CD4-positive, alpha-beta T cell treated with Interleukin-10 for 1 hour (primary cell): ENCODE measurements around the gene RGS6.
A peak's percentile ranks its signal among the peaks of the same experiment; 100 is the strongest.

ENCODE experiments used
- DNase-seq: peaks from one replicate; pipeline ENCODE4 v3.0.0-alpha.2; 2020

The RGS6 gene

DNA sequence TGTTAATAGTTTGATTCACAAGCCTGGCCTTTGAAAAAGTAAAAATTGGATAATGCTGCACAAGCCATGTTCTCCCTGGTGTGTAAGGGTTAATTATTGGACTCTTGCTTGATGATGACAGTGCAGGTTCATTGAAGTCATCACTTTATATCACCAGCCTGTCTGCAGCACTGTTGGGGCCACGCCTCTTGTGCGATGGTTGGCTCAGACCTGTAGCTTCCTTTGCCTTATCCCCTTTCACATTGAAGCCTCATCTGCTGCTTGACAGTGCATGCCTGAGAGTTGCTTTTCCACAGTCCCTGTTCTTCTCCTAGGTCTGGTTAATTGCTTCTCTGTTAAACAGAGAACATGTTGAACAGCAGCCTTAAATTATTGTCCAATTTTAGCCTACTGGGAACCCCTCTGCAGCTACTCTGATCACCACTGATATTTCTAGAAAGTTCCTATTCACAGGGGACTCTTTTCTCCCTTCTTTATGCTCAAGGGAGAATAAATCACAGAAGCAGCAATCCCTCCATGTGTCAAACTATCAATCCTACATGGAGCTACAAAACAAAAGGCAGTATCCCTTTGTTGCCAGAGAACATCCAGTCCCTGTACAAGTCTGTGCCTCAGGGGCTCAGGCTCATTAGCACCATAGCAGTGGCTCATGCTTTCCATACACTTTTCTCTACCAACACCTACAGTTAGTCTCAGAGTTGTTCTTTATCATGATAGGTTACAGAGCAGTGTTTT, 322.1 kb downstream of the RGS6 start:
- no peak for DNase-seq

DNA sequence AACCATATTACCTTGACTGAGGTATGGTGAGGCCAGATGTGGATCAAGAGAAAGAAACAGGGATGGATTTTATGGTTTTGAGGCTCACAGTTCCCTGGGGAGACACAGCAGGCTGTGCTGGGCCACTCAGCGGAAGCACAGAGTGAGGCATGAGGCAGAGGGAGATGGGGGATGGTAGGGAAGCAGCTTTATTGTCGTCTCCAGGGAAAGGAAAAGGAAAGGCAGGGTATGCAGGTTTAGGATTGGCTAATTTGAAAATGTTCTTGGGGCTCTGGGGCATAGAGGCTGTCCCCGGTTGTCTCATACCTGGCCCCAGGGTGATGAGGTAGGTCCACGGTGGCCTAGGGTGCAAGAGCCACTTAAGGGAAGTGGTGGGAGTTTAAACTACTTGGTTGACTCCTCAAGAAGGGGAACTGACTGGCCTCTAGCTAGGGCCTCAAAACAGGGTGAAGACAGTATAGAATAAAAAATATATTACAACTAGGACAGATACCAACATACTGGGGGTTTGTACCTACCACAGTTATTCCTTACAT, 322.8 kb downstream of the RGS6 start:
- no peak for DNase-seq

GRCh38 chr14:72256055-72256454, 323.8 kb downstream of the RGS6 start:
- no peak for DNase-seq

DNA sequence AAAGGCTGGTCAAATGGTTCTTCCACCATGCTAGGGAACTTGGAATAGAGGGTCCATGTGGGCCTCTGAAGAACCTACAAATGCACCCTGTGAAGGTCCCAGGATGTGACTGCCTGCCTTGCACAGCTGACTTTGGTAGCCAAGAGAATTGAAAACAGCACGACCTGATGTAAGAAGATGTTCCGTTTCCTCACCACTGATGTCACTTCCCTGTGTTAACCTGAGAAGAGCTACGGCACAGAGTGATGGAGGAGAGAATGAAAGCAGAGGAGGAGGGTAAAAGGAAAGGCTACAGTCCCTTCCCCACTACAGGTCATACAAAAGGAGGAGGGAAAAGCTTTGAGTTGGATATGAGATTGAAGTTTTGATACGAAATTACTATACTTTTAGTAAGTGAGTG, 328.8 kb downstream of the RGS6 start:
- DNase-seq, result no peak

- DNase-seq, result no peak
Observed at GRCh38 chr14:72262771-72263170, 330.5 kb downstream of the RGS6 start.

DNA sequence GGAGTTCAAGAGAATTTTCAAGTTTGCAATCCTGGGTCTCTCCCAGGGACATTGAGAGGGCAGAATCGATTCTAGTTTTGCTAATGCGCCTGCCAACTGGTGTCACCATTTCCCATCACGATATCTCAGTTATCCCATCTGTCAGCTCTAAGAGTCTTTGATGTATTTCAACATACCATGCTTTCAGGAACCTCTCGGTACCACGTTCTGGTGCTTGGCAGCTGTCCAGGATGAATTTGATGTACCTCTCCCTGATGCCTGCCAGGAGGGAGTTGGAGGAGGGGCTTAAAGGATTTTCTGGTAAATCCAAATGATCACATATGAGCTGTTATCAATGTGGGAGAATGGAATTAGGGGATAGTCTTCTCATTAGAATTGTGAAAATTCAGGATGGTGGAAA, 332.5 kb downstream of the RGS6 start:
- no peak for DNase-seq

DNA sequence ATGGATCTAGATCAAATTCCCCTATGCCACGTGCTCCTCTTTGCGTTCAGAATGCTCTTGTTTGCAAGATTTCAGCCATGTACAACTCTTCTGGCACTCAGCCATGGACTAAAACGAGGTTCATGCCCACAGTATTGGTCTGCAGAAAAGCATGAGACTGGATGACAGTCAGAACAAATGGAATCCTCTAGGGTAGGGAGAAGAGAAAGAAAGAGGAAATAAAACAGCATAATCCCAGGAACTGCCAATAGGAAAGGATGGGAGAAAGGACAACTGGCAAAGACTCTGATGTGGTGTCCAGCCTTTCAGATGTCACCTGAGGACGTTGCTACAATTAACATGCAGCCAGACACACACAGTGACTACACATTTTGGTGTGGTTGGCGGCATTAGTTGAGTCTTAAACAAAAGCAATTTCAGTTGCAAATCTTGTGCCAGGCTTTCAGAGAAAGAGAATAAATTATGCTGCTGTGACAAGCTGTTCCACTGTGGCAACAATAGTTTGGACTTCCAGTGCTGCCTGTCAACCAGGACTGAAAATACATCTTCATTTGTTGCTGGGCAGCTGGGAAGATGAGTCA, 338.0 kb downstream of the RGS6 start:
- DNase-seq, result no peak

GRCh38 chr14:72270749-72271148, 338.5 kb downstream of the RGS6 start:
- no peak for DNase-seq

DNA sequence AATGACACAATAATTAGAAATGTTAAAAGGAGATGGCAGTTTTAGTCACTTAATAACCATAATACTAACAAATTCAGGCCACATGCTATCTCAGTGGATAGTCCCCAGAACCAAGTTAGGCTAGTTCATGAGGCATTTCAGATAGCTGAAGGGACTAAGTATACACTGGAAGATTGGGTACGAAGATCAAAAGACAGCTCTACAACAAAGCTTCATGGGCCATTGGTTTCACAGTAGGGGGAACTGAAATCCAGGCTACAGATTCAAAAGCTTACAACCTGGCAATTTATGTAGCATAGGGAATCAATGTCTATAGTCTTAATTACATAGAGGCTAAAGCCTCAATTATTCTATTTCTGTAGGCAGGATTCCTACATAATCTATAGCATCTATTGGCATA, 343.0 kb downstream of the RGS6 start:
- no peak for DNase-seq

DNA sequence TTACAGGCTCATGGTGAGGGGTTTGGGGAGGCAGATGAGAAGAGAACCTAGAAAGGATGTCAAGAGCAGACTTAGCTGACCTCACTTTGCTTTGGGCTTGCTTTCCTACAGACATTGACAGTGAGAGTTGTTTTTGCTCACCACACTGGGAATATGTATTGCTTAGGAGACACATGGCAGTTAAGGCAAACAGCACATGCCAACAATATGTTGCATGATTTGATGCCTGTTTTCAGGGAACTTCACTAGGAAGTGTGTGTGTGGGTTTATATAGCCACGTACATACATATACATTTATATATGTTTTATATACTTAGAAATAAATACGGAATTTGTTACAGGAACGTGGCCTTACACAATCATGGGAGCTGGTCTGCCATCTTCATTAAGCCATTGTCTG, 346.1 kb downstream of the RGS6 start:
- DNase-seq, result no peak

GRCh38 chr14:72284176-72284575, 351.9 kb downstream of the RGS6 start:
- DNase-seq, result no peak

GRCh38 chr14:72290241-72290640, 358.0 kb downstream of the RGS6 start:
- DNase-seq, result no peak

- peak; percentile 9 for DNase-seq
Observed at GRCh38 chr14:72291908-72292688, 359.9 kb downstream of the RGS6 start.

DNA sequence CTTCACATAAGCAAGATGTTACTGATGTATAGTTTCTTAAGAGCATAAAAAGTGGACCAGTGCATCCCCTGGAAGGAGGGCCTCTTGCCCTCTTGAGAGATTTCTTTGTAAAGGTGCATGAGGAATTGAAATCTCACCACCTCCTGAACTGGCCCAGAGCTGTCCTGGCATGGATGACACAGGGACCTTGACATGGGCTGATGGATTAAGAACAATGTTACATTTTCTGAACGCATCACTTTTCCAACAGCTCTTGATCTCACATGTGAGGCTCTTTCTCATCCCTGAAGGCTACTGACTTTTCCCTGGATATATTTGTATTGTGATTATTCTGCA, 360.4 kb downstream of the RGS6 start:
- DNase-seq, result no peak

GRCh38 chr14:72301352-72301751, 369.1 kb downstream of the RGS6 start:
- DNase-seq, result no peak

DNA sequence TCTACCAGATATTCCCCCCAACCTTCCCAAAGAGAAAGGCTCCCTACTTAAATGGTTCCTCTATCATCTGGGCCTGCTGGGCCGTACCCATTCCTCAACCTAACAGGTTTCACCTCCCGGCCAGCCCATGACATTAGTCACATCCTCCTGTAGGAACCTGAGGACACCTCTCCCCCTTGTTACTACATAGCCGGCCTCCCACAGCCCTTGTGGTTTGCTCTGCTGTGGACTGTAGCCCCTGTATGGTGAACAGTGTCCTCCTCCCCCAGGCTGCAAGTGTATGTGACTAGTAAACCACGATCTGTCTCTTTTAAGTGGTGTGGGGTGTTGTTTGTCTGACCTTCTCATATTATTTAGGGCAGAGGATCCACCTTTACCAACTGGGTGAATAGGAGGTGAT, 371.7 kb downstream of the RGS6 start:
- no peak for DNase-seq

DNA sequence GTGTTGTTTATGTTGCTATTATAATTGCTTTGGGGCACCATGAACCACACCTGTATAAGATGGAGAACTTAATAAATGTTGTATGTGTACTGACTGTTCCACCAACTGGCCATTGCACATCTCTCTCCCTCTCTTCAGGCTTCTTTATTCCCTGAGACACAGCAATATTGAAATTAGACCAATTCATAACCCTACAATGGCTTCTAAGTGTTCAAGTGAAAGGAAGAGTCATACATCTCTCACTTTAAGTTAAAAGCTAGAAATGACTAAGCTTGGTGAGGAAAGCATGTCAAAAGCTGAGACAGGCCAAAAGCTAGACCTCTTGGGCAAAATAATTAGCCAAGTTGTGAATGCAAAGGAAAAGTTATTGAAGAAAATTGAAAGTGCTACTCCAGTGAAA, 373.3 kb downstream of the RGS6 start:
- DNase-seq, result no peak

GRCh38 chr14:72308967-72309485, 376.8 kb downstream of the RGS6 start:
- DNase-seq, result no peak

- DNase-seq, result no peak
Observed at GRCh38 chr14:72311116-72311515, 378.9 kb downstream of the RGS6 start.

DNA sequence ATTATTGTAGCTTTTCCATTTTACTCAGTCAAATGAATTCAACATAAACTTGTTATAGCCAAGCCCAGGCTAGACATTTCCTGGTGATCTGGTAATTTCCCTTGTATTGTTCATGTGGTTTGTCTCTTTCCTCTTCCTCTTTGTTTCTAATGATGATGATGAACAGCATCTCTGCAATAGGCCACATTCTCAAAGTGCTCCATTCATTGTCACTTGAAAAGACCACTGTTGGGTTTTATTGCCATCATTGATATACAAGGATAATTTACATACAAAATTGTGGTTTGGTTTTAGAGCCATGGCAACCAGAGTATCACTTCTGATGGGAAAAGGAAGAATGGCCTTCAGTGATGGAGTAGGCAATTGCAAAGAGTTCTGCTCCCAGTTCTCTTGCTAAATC, 379.3 kb downstream of the RGS6 start:
- no peak for DNase-seq

DNA sequence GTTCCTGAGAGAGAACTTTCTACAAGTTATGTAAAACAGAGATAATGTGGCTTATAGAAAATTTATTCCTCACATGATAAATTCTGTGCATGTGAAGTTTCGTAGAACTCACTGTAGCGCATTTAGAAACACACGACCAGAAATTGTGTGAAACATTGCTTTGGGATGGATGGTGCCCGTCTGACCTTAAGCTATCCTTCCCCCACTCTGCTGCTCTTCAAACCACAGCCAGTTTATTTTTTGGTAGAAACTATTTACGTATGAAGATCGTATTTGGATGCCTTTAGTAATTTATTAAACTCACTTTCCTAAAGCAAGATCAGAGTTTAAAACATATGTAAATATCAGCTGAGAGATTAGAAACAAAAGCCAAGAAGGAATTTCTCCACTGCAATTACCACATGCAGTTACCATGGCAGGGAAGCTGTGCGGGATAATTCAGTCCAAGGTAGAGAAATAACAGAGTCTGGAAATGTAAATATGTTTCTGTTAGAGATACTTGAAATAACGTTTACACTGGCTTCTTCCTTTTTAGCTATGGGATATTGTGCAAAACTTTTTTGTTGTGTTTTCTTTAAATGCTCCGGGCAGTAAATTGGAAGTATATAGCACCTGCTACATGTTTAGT, 382.7 kb downstream of the RGS6 start:
- no peak for DNase-seq

DNA sequence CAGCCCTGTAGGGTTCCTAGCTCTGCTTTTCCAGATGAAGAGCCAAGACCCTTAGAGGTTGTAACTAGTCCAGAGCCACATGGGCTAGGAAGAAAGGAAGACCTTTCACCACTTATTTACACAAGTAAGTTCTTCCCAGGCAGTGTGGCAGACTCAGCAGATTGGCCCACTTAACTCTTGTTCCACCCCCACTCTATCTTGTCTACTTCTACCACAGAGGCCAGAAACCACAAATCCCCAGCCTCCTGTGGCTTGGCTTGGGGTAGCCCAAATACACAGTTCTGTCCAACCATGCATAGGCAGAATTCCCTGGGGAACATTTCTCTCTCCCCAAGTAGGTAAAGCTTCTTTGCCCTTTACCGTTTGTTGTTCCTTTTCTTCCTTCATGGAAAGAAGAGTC, 383.5 kb downstream of the RGS6 start:
- no peak for DNase-seq

DNA sequence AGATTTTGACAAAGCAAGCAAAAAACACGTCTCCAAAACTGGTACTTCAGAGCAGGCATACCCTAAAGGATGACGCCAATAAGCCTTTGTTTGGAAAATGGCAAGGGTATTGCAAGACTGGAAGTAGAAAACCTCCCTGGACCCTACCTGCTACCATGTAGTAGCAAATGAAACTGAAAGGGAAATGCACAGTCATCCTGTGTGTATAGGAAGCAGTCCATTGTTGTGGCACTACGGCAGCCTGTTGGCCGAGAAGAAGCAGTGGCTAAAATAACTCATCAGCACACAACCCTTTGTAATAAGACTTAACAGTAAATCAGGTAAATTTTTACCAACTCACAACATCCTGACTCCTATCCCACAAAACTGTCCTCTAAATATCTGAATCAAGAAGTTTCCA, 386.4 kb downstream of the RGS6 start:
- no peak for DNase-seq
